HepG2 (cell line): ENCODE measurements around the gene FRMD3. TPM values are rescaled to one million over a fixed set of nuclear protein-coding genes. Genes with fewer than 3 reads are reported as not detected.

Experiments
- DNMT1 ChIP-seq: sonication (generic); formaldehyde crosslinking; IDR thresholded peaks from 2 replicates; pipeline ENCODE4 v1.5.1; 2020; ENCODE audit warnings: mild to moderate bottlenecking, missing genetic modification reagents
- EP300 ChIP-seq, 3 experiments: sonication (generic) in 1 of 3; formaldehyde crosslinking in 1 of 3; IDR thresholded peaks; 2 replicates each; pipeline versions ENCODE4 v1.5.1 to v1.6.1; 2011 to 2020; ENCODE audit warnings: low read depth in 2 of 3, low read length in 2 of 3, borderline replicate concordance in 1 of 3, improper control_type of control experiment in 1 of 3, mild to moderate bottlenecking in 1 of 3, missing genetic modification reagents in 1 of 3, moderate library complexity in 1 of 3
- HOXA3 ChIP-seq: sonication (generic); formaldehyde crosslinking; IDR thresholded peaks from 2 replicates; pipeline ENCODE4 v1.5.0; 2020; ENCODE audit warnings: missing genetic modification reagents
- NKX3-1 ChIP-seq: sonication (generic); formaldehyde crosslinking; IDR thresholded peaks from 2 replicates; pipeline ENCODE4 v1.5.0; 2020; ENCODE audit warnings: missing genetic modification reagents
- RCOR2 ChIP-seq: IDR thresholded peaks from 2 replicates; pipeline ENCODE4 v1.6.1; 2016; ENCODE audit warnings: missing biosample characterization, missing genetic modification reagents
- SNRNP70 ChIP-seq: fragments of 200-400 bp; formaldehyde crosslinking; IDR thresholded peaks from 2 replicates; pipeline ENCODE4 v1.6.1; 2017; ENCODE audit warnings: mild to moderate bottlenecking, low read depth, low read length, moderate library complexity
- ZNF746 ChIP-seq: sonication (generic); formaldehyde crosslinking; IDR thresholded peaks from 2 replicates; pipeline ENCODE4 v1.8.0; 2022; ENCODE audit warnings: mild to moderate bottlenecking, missing genetic modification reagents
- ZNF841 ChIP-seq: sonication (generic); formaldehyde crosslinking; IDR thresholded peaks from 2 replicates; pipeline ENCODE4 v1.8.1; 2023; ENCODE audit warnings: missing genetic modification reagents, borderline replicate concordance
- polyA plus RNA-seq, 8 experiments: library from polyadenylated mRNA; depleted of rRNA in 3 of 8; stranded (reverse) in 7 of 8; unstranded in 1 of 8; fragments of >200 nt; fragmentation: Illumina TruSeq in 4 of 8; extraction: Trizol in 4 of 8; gene quantifications; 2 replicates each; pipeline versions ENCODE4 v1.2.1 to v1.2.3, GENCODE V29; 2011 to 2016; ENCODE audit warnings: low read depth in 4 of 8, missing spikeins in 1 of 8, mixed read lengths in 1 of 8; ENCODE audit not compliant: insufficient read depth in 1 of 8
- total RNA-seq, 5 experiments: library from RNA; depleted of rRNA; stranded (reverse); fragments of >200 nt; fragmentation: Illumina TruSeq; extraction: Trizol; gene quantifications; 2 replicates each; pipeline ENCODE4 v1.2.3, GENCODE V29; 2016; ENCODE audit warnings: low read depth in 1 of 5
- TF ChIP-seq, protein P1 (sequence below): IDR thresholded peaks from 2 replicates; pipeline ENCODE4 v1.6.1; 2018; ENCODE audit warnings: missing genetic modification reagents
- TF ChIP-seq, protein P2 (sequence below): sonication (generic); formaldehyde crosslinking; IDR thresholded peaks from 2 replicates; pipeline ENCODE4 v1.5.0; 2020; ENCODE audit warnings: missing genetic modification reagents
- TF ChIP-seq, protein P3 (sequence below): sonication (generic); formaldehyde crosslinking; IDR thresholded peaks from 2 replicates; pipeline ENCODE4 v1.4.0; 2020; ENCODE audit warnings: mild to moderate bottlenecking, missing genetic modification reagents

Gene FRMD3
- total and polyA plus RNA-seq, 2 of the 13 experiments (the other 11 are each of a cell fraction or from before 2014, with no cell fraction given): 3.2 to 7.7 TPM

DNA sequence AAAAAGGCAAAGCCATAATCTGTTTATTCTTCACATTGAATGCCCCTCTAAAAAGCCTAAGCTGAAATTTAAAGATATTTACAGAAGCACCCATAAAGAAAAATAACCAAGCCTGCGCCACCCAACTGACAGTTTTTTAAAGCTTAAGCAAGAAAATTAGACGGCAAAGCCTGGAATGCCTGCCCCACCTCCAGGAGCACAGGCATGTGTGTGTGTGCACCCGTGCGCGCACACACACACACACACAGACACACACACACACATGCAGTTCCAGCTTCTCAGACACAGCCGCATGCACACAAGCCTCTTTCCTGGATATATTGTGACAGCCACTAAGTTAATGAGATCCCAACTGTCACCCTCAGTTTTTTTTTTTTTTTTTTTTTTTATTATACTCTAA is 88.2 kb downstream of the FRMD3 start (continued):
- TF ChIP-seq EP300 (IDR thresholded peaks at IDR 0.05; ENCODE audit: low read depth in 2 of 2, low read length in 2 of 2) (no peak), EP300 (CRISPR knock-in tag; IDR thresholded peaks at IDR 0.05; ENCODE audit: borderline replicate concordance) (no peak), RCOR2 (CRISPR knock-in tag) (no peak), HOXA3 (CRISPR knock-in tag) (no peak), NKX3-1 (CRISPR knock-in tag) (no peak), ZNF841 (CRISPR knock-in tag) (no peak), ZNF746 (CRISPR knock-in tag) (no peak), DNMT1 (no peak), SNRNP70 (no peak)
- TF ChIP-seq, protein P1, sequence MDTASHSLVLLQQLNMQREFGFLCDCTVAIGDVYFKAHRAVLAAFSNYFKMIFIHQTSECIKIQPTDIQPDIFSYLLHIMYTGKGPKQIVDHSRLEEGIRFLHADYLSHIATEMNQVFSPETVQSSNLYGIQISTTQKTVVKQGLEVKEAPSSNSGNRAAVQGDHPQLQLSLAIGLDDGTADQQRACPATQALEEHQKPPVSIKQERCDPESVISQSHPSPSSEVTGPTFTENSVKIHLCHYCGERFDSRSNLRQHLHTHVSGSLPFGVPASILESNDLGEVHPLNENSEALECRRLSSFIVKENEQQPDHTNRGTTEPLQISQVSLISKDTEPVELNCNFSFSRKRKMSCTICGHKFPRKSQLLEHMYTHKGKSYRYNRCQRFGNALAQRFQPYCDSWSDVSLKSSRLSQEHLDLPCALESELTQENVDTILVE (CRISPR knock-in tag): no peak
- TF ChIP-seq, protein P2, sequence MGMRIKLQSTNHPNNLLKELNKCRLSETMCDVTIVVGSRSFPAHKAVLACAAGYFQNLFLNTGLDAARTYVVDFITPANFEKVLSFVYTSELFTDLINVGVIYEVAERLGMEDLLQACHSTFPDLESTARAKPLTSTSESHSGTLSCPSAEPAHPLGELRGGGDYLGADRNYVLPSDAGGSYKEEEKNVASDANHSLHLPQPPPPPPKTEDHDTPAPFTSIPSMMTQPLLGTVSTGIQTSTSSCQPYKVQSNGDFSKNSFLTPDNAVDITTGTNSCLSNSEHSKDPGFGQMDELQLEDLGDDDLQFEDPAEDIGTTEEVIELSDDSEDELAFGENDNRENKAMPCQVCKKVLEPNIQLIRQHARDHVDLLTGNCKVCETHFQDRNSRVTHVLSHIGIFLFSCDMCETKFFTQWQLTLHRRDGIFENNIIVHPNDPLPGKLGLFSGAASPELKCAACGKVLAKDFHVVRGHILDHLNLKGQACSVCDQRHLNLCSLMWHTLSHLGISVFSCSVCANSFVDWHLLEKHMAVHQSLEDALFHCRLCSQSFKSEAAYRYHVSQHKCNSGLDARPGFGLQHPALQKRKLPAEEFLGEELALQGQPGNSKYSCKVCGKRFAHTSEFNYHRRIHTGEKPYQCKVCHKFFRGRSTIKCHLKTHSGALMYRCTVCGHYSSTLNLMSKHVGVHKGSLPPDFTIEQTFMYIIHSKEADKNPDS (CRISPR knock-in tag): no peak
- TF ChIP-seq, protein P3, sequence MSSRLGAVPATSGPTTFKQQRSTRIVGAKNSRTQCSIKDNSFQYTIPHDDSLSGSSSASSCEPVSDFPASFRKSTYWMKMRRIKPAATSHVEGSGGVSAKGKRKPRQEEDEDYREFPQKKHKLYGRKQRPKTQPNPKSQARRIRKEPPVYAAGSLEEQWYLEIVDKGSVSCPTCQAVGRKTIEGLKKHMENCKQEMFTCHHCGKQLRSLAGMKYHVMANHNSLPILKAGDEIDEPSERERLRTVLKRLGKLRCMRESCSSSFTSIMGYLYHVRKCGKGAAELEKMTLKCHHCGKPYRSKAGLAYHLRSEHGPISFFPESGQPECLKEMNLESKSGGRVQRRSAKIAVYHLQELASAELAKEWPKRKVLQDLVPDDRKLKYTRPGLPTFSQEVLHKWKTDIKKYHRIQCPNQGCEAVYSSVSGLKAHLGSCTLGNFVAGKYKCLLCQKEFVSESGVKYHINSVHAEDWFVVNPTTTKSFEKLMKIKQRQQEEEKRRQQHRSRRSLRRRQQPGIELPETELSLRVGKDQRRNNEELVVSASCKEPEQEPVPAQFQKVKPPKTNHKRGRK (CRISPR knock-in tag): no peak
